Measurements from ENCODE around the gene IARS1. TPM values are rescaled to one million over a fixed set of nuclear protein-coding genes. Genes with fewer than 3 reads are reported as not detected.

Gene IARS1
- polyA plus RNA-seq, 3 donors, result 7.1 to 24.2 (median 22.8) TPM

DNA sequence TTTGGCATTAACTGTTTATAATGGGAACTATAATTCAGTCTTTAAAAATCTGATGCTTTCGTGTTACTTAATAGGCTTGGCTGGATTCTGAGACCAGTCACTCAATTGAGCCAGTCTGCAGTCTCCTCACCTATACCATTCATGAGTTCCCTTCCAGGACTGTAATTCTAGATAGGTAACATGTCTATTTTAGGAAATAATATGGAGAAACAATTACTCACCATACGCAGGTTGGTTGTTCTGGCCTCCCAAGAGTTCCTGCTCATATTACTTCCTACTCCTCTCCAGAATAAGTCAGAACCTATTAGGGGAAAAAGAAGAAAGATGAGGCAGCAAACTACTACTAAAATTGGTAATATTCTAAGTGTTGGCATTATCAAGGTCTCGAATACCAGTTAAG, 4.5 kb upstream of the IARS1 start:
- Mint-ChIP-seq H3K4me1 (peaks cover 8% of the 10 kb centered on the region), H3K27me3 (ENCODE audit: low read depth in 3 of 3) (no peaks in the 10 kb centered on the region), H3K27ac (peak overlapping the region in 1 of 7 donors; percentile 73), H3K4me3 (no peak overlapping the region), H3K36me3 (peaks cover 51 to 58% of the 10 kb centered on the region in 2 donors), H3K9me3 (no peaks in the 10 kb centered on the region)
- intact Hi-C loops (cut with micrococcal nuclease), result loop anchor here (10.0 kb wide), 1 partner anchor 183 kb away; the partner anchor contains the start of gene SPTLC1 (in 2 of the 2)
- H3K27me3 ChIP-seq (ENCODE audit: control insufficient read depth in 2 of 2, insufficient read depth in 2 of 2, low read length in 2 of 2), result no peaks in the 10 kb centered on the region
- no peaks in the 10 kb centered on the region for H3K9me3 ChIP-seq (replicated peaks in 1 of 2; ENCODE audit: control insufficient read depth in 1 of 2, insufficient read depth in 1 of 2, low read length in 2 of 2)
- H2AFZ ChIP-seq (ENCODE audit: insufficient read depth, low read depth, low read length, poor library complexity, severe bottlenecking), result no peak overlapping the region
- no peaks in the 10 kb centered on the region for H4K20me1 ChIP-seq (ENCODE audit: insufficient read depth, low read length)
- peaks cover 62 to 70% of the 10 kb centered on the region in 2 donors for H3K36me3 ChIP-seq (replicated peaks in 1 of 2; ENCODE audit: control insufficient read depth in 1 of 2, insufficient read depth in 2 of 2, low read length in 2 of 2)
- peak overlapping the region in 1 of 2 donors; percentile 28 for H3K27ac ChIP-seq (ENCODE audit: low read depth in 1 of 2, low read length in 2 of 2)
- H3K79me2 ChIP-seq (ENCODE audit: insufficient read depth, low read length), result peaks cover 5% of the 10 kb centered on the region
- no peak overlapping the region for H3K4me3 ChIP-seq (replicated peaks in 1 of 3; ENCODE audit: low read depth in 2 of 3, low read length in 3 of 3)
- no peak overlapping the region for H3K9ac ChIP-seq (ENCODE audit: insufficient read depth, low read length, poor library complexity, severe bottlenecking)
- TF ChIP-seq, protein P1, sequence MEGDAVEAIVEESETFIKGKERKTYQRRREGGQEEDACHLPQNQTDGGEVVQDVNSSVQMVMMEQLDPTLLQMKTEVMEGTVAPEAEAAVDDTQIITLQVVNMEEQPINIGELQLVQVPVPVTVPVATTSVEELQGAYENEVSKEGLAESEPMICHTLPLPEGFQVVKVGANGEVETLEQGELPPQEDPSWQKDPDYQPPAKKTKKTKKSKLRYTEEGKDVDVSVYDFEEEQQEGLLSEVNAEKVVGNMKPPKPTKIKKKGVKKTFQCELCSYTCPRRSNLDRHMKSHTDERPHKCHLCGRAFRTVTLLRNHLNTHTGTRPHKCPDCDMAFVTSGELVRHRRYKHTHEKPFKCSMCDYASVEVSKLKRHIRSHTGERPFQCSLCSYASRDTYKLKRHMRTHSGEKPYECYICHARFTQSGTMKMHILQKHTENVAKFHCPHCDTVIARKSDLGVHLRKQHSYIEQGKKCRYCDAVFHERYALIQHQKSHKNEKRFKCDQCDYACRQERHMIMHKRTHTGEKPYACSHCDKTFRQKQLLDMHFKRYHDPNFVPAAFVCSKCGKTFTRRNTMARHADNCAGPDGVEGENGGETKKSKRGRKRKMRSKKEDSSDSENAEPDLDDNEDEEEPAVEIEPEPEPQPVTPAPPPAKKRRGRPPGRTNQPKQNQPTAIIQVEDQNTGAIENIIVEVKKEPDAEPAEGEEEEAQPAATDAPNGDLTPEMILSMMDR (IDR thresholded peaks at IDR 0.05), result no peak
- no peak overlapping the region for H3K4me2 ChIP-seq (replicated peaks; ENCODE audit: extremely low read depth, low read length, poor library complexity, severe bottlenecking)
- no peak for DNase-seq
- H3K4me1 ChIP-seq (ENCODE audit: control insufficient read depth in 1 of 2, insufficient read depth in 2 of 2, low read length in 2 of 2), result peaks cover 7 to 13% of the 10 kb centered on the region in 2 donors
- no CpG with 5 or more reads among the region's 3 CpGs for WGBS (ENCODE audit: insufficient coverage)

DNA sequence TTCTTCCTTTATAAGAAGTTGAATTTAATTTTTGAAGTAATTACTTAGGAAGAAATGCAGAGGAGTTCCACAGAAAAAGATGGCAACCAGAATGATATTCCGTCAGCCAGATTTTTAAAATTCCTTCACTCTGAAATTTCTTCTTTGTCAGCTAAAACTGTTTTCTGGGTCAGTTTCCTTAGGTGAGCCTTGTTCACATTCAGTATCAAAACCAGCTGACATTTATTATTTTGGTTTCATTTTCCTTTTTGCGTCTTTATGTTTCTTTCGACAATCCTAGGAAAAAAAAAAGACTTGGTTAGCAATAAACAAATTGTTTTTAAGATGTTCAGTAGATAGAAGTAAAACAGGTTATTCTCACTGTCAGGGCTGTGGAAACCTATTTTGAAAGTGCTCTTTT, 4.1 kb upstream of the IARS1 start:
- Mint-ChIP-seq H3K36me3 (peaks cover 46 to 54% of the 10 kb centered on the region in 2 donors), H3K27ac (peak overlapping the region in 2 of 7 donors; percentile 18 to 73), H3K9me3 (no peaks in the 10 kb centered on the region), H3K4me1 (peaks cover 13% of the 10 kb centered on the region), H3K4me3 (no peak overlapping the region), H3K27me3 (ENCODE audit: low read depth in 3 of 3) (no peaks in the 10 kb centered on the region)
- H3K4me3 ChIP-seq (replicated peaks in 1 of 3; ENCODE audit: low read depth in 2 of 3, low read length in 3 of 3), result no peak overlapping the region
- H2AFZ ChIP-seq (ENCODE audit: insufficient read depth, low read depth, low read length, poor library complexity, severe bottlenecking), result no peak overlapping the region
- no peaks in the 10 kb centered on the region for H4K20me1 ChIP-seq (ENCODE audit: insufficient read depth, low read length)
- no peaks in the 10 kb centered on the region for H3K9me3 ChIP-seq (replicated peaks in 1 of 2; ENCODE audit: control insufficient read depth in 1 of 2, insufficient read depth in 1 of 2, low read length in 2 of 2)
- peaks cover 9% of the 10 kb centered on the region for H3K79me2 ChIP-seq (ENCODE audit: insufficient read depth, low read length)
- H3K27me3 ChIP-seq (ENCODE audit: control insufficient read depth in 2 of 2, insufficient read depth in 2 of 2, low read length in 2 of 2), result no peaks in the 10 kb centered on the region
- WGBS (ENCODE audit: insufficient coverage), result 100% methylated on average over 1 of the region's 3 CpGs
- intact Hi-C loops (cut with micrococcal nuclease), result loop anchor here (10.0 kb wide), 1 partner anchor 183 kb away; the partner anchor contains the start of gene SPTLC1 (in 2 of the 2)
- H3K36me3 ChIP-seq (replicated peaks in 1 of 2; ENCODE audit: control insufficient read depth in 1 of 2, insufficient read depth in 2 of 2, low read length in 2 of 2), result peaks cover 58 to 66% of the 10 kb centered on the region in 2 donors
- H3K4me2 ChIP-seq (replicated peaks; ENCODE audit: extremely low read depth, low read length, poor library complexity, severe bottlenecking), result no peak overlapping the region
- TF ChIP-seq, protein P1 (IDR thresholded peaks at IDR 0.05), result no peak
- no peak for DNase-seq
- H3K27ac ChIP-seq (ENCODE audit: low read depth in 1 of 2, low read length in 2 of 2), result peak overlapping the region in 1 of 2 donors; percentile 28
- peaks cover 10 to 17% of the 10 kb centered on the region in 2 donors for H3K4me1 ChIP-seq (ENCODE audit: control insufficient read depth in 1 of 2, insufficient read depth in 2 of 2, low read length in 2 of 2)
- no peak overlapping the region for H3K9ac ChIP-seq (ENCODE audit: insufficient read depth, low read length, poor library complexity, severe bottlenecking)
